ENCODE results near the gene FAM186B. TPM values are rescaled to one million over a fixed set of nuclear protein-coding genes. Genes with fewer than 3 reads are reported as not detected.

FAM186B gene
- total and polyA plus RNA-seq, 7 donors: 0.04 to 1.00 (median 0.44) TPM

- Histone ChIP-seq H3K27ac (no peak overlapping the region), H3K4me3 (no peak overlapping the region), H3K9me3 (no peaks in the 10 kb centered on the region), H3K27me3 (ENCODE audit: insufficient read depth in 3 of 3, low read length in 2 of 3) (no peaks in the 10 kb centered on the region), H3K36me3 (ENCODE audit: insufficient read depth in 1 of 2, low read depth in 1 of 2) (peaks cover 0 to 5% of the 10 kb centered on the region in 2 donors), H3K4me1 (peaks cover 2% of the 10 kb centered on the region)
- DNase-seq (no peak), ATAC-seq (no peak)
- intact Hi-C loops (cut with DNase I): loop anchor here in 1 of 2 donors (10.0 kb wide), 1 partner anchor 208 kb away; no protein-coding TSS in a partner anchor
- 77 to 93% (median 79%) methylated on average over 1 of the region's 1 CpG for WGBS, 3 donors
- no peak for TF ChIP-seq CTCF (IDR thresholded peaks at IDR 0.05)
Measured at GRCh38 chr12:49626836-49627235, 21.4 kb upstream of the FAM186B start.

GRCh38 chr12:49626169-49626835 lies 20.9 kb upstream of the FAM186B start:
- no peaks in the 10 kb centered on the region for H3K9me3 ChIP-seq
- no peaks in the 10 kb centered on the region for H3K27me3 ChIP-seq (ENCODE audit: insufficient read depth in 3 of 3, low read length in 2 of 3)
- H3K4me1 ChIP-seq: peaks cover 7% of the 10 kb centered on the region
- 74 to 80% (median 77%) methylated on average over 6 of the region's 6 CpGs for WGBS, 3 donors
- H3K27ac ChIP-seq: no peak overlapping the region
- DNase-seq (no peak), ATAC-seq (no peak)
- intact Hi-C loops (cut with DNase I): loop anchor here in 1 of 2 donors (10.0 kb wide), 1 partner anchor 208 kb away; no protein-coding TSS in a partner anchor
- H3K4me3 ChIP-seq: no peak overlapping the region
- H3K36me3 ChIP-seq (ENCODE audit: insufficient read depth in 1 of 2, low read depth in 1 of 2): no peaks in the 10 kb centered on the region
- no peak for TF ChIP-seq CTCF (IDR thresholded peaks at IDR 0.05)

GRCh38 chr12:49624921-49625577 lies 19.6 kb upstream of the FAM186B start:
- no peak for ATAC-seq
- H3K9me3 ChIP-seq: no peaks in the 10 kb centered on the region
- intact Hi-C loops (cut with DNase I): loop anchor here (5.0 to 10.0 kb wide), 2 partner anchors 58 to 210 kb away; partner anchors contain the start of gene MCRS1 (in 1 of the 2)
- no peak overlapping the region for H3K4me3 ChIP-seq
- H3K27ac ChIP-seq: peak overlapping the region; percentile 71
- no peak for TF ChIP-seq CTCF (IDR thresholded peaks at IDR 0.05)
- peaks cover 8% of the 10 kb centered on the region for H3K4me1 ChIP-seq
- H3K36me3 ChIP-seq (ENCODE audit: insufficient read depth in 1 of 2, low read depth in 1 of 2): no peaks in the 10 kb centered on the region
- no peaks in the 10 kb centered on the region for H3K27me3 ChIP-seq (ENCODE audit: insufficient read depth in 3 of 3, low read length in 2 of 3)
- no peak for DNase-seq
- 52 to 59% (median 56%) methylated on average over 4 of the region's 4 CpGs for WGBS, 3 donors

- Histone ChIP-seq H3K4me3 (peak within 1 kb of the TSS; percentile 69), H3K36me3 (ENCODE audit: insufficient read depth in 1 of 2, low read depth in 1 of 2) (no peaks in the 10 kb centered on the region), H3K9me3 (no peaks in the 10 kb centered on the region), H3K4me1 (peaks cover 8% of the 10 kb centered on the region), H3K27me3 (ENCODE audit: insufficient read depth in 3 of 3, low read length in 2 of 3) (no peaks in the 10 kb centered on the region), H3K27ac (peak within 1 kb of the TSS; percentile 71)
- WGBS, 3 donors: 0 to 1% (median 1%) methylated on average over 39 to 76 of the region's 76 CpGs
- DNase-seq: peak; percentile 92 to 95
- intact Hi-C loops (cut with DNase I): loop anchor here (5.0 to 10.0 kb wide), 2 partner anchors 56 to 211 kb away; partner anchors contain the start of gene MCRS1 (in 1 of the 2)
- peak; percentile 91 to 94 (median 92) for ATAC-seq
- TF ChIP-seq CTCF (IDR thresholded peaks at IDR 0.05): peak; percentile 36
Measured at GRCh38 chr12:49623142-49623904, 17.9 kb upstream of the FAM186B start, which contains the start of gene PRPF40B. TSS of gene PRPF40B (plus strand) at chr12:49623561. CDS start at chr12:49623591, 30 bp downstream.

Measured in psoas muscle (tissue), 8 donors.